ENCODE measurements around the gene PLET1. TPM values are rescaled to one million over a fixed set of nuclear protein-coding genes. Genes with fewer than 3 reads are reported as not detected.

PLET1 gene
- total RNA-seq, 2 experiments from 2014 or later = not detected

DNA sequence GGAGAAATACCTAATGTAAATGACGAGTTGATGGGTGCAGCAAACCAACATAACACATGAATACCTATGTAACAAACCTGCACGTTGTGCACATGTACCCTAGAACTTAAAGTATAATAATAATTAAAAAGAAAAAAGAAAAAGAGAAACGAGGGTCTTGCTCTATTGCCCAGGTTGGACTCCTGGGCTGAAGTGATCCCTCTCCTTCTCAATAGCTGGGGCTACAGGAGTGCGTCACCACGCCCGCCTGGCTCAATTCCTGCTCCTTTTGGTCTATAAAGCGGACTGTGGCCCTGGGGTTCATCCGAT lies 35.0 kb downstream of the PLET1 start:
- peak overlapping the region; percentile 78 for H3K4me3 Mint-ChIP-seq
- intact Hi-C loops (cut with DNase I, micrococcal nuclease) = loop anchor here (1.0 to 10.0 kb wide), 11 partner anchors 14 to 1649 kb away; partner anchors contain the start of genes ZW10 (in 2 of the 2), CFAP68 (in 1 of the 2), CLDN25 (in 1 of the 2) and FDXACB1 (in 1 of the 2)

DNA sequence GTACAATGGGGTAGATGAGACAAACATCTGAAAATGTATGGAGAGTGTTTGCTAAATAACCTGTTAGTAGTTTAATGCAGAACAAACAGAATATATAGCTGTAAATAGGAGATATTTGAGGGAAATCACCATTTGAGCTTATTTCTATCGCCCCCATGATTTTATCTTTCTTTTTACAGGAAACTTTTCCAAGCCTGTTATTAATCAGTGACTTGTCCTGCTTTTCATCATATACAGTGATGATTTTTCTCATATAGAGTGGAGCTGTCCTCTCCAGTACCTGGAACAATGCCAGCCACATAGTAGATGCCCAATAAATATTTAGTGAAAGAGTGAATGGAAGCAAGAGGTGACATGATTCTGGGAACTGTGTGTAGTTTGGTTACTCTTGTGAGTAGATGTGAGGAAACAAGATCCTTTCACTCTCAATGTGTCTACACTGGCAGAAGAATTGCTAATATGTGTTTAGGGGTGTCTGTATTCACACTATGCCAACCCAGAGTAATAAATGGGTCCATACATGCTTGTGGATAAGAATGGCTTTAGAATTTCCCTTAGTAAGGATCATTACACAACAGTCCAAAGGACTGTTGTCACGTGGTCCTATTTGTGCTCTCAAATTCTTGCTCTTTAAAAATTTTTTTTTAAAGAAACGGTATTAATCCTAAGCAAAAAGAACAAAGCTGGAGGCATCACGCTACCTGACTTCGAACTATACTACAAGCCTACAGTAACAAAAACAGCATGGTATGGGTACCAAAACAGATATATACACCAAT lies 36.7 kb downstream of the PLET1 start:
- H3K27me3 Mint-ChIP-seq = no peaks in the 10 kb centered on the region
- peaks cover 14% of the 10 kb centered on the region for H3K36me3 Mint-ChIP-seq (ENCODE audit: low read depth)
- H3K9me3 Mint-ChIP-seq (ENCODE audit: low read depth) = no peaks in the 10 kb centered on the region
- no peak overlapping the region for H3K27ac Mint-ChIP-seq
- DNase-seq (no peak), ATAC-seq (no peak)
- no peak overlapping the region for H3K4me3 Mint-ChIP-seq
- H3K4me1 Mint-ChIP-seq = peaks cover 18% of the 10 kb centered on the region
- CTCF ChIA-PET = interaction anchor here (0.6 to 8.6 kb wide), 4 partner anchors 9 to 332 kb away, joined by 3 to 191 read pairs (median 4); no protein-coding TSS in a partner anchor
- POLR2A ChIA-PET = no interaction called here
- intact Hi-C loops (cut with DNase I, micrococcal nuclease) = loop anchor here in 1 of 2 experiments (10.0 kb wide), 1 partner anchor 1551 kb away; the partner anchor contains the start of genes CLDN25 and ZW10

More for the DNA sequence above, 35.0 kb downstream of the PLET1 start:
- ATAC-seq (no peak), DNase-seq (no peak)
- H3K9me3 Mint-ChIP-seq (ENCODE audit: low read depth) = no peaks in the 10 kb centered on the region
- peak overlapping the region; percentile 94 for H3K27ac Mint-ChIP-seq
- H3K4me1 Mint-ChIP-seq = peaks cover 19% of the 10 kb centered on the region
- ChIA-PET POLR2A (no interaction called here), CTCF (interaction anchor here (1.5 kb wide), 1 partner anchor 53 kb away, joined by 3 read pairs; no protein-coding TSS in a partner anchor)
- no peaks in the 10 kb centered on the region for H3K27me3 Mint-ChIP-seq
- peaks cover 26% of the 10 kb centered on the region for H3K36me3 Mint-ChIP-seq (ENCODE audit: low read depth)

DNA sequence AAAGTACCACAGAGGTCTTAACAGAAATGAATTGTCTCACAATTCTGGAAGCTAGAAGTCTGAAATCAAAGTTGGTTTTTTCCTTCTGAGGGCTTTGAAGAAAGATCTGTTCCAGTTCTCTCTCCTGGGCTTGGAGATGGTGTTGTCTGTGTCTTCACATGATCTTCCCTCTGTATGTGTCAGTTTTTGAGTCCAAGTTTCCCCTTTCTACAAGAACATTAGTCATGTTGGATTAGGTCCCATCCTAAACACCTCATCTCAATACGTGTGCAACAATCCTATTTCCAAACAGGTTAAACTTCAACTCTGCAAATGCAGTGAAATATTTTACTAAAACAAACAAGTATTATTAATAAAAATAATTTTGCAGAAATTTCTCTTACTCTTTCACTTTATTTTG lies 37.5 kb downstream of the PLET1 start:
- Mint-ChIP-seq H3K27ac (no peak overlapping the region), H3K4me3 (no peak overlapping the region), H3K9me3 (ENCODE audit: low read depth) (no peaks in the 10 kb centered on the region), H3K27me3 (no peaks in the 10 kb centered on the region), H3K36me3 (ENCODE audit: low read depth) (peaks cover 5% of the 10 kb centered on the region), H3K4me1 (peaks cover 11% of the 10 kb centered on the region)
- no peak for DNase-seq
- intact Hi-C loops (cut with DNase I, micrococcal nuclease) = loop anchor here in 1 of 2 experiments (10.0 kb wide), 1 partner anchor 1552 kb away; the partner anchor contains the start of genes CLDN25 and ZW10
- ChIA-PET CTCF (interaction anchor here (0.6 to 8.6 kb wide), 8 partner anchors 9 to 333 kb away, joined by 3 to 191 read pairs (median 3); no protein-coding TSS in a partner anchor), POLR2A (no interaction called here)
- ATAC-seq = no peak

DNA sequence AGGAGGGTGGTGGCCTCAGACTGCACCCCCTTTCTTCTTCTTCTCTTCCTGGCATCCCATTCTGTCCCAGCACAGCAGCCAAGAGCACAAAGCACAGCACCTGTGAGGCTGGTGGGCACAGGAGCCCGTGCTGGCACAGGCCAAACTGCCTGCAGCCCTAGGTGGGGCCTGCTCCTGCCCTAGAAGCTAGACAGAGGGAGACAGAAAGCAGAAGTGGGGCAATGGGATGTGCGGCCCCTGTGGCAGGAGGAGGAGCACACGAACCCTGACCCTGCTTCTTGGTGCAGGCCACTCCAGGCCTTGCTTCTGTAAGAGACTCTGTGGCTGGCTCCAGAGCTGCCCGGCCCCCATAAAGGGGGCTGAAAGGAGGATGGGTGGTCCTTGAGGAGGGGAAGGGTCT lies 38.4 kb downstream of the PLET1 start:
- ATAC-seq (no peak), DNase-seq (no peak)
- H3K27me3 Mint-ChIP-seq = no peaks in the 10 kb centered on the region
- no peak overlapping the region for H3K4me3 Mint-ChIP-seq
- ChIA-PET CTCF (interaction anchor here (0.7 to 8.6 kb wide), 3 partner anchors 10 to 334 kb away, joined by 3 to 191 read pairs (median 3); no protein-coding TSS in a partner anchor), POLR2A (no interaction called here)
- H3K4me1 Mint-ChIP-seq = peaks cover 4% of the 10 kb centered on the region
- H3K27ac Mint-ChIP-seq = no peak overlapping the region
- intact Hi-C loops (cut with DNase I, micrococcal nuclease) = loop anchor here in 1 of 2 experiments (10.0 kb wide), 1 partner anchor 1552 kb away; the partner anchor contains the start of genes CLDN25 and ZW10
- H3K36me3 Mint-ChIP-seq (ENCODE audit: low read depth) = peaks cover 3% of the 10 kb centered on the region
- H3K9me3 Mint-ChIP-seq (ENCODE audit: low read depth) = no peaks in the 10 kb centered on the region

DNA sequence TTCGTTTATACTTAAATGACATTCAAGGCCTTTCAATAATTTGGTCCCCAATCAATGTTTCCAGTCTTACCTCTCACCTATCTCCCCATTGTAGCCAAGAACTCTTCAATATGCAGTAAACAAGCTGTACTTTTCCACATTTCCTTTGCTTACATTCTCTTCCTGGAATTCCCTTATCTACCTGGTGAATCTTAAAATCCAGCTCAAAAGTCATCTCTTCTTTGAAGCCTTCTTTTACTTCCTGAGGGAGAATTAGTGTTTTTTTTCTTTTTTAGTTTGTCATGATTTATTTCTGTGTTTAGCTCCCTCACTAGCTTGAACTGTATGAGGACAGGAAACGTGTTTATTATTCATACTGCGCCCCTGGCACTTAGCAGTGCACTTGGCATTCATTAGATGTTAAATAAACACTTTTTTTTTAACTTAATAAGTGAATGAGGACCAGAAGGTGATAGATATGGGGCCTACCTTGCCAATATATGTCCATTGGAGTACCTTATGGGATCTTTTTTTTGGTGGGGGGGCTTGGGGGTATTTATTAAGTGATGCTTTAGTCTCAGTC lies 39.3 kb downstream of the PLET1 start:
- Mint-ChIP-seq H3K4me3 (no peak overlapping the region), H3K9me3 (ENCODE audit: low read depth) (no peaks in the 10 kb centered on the region), H3K27ac (no peak overlapping the region), H3K27me3 (no peaks in the 10 kb centered on the region), H3K4me1 (no peaks in the 10 kb centered on the region), H3K36me3 (ENCODE audit: low read depth) (no peaks in the 10 kb centered on the region)
- CTCF ChIA-PET = interaction anchor here (0.8 to 8.6 kb wide), 9 partner anchors 9 to 1068 kb away, joined by 3 to 191 read pairs (median 4); no protein-coding TSS in a partner anchor
- ATAC-seq (no peak), DNase-seq (no peak)
- POLR2A ChIA-PET = no interaction called here
- intact Hi-C loops (cut with DNase I, micrococcal nuclease) = loop anchor here in 1 of 2 experiments (10.0 kb wide), 1 partner anchor 1553 kb away; the partner anchor contains the start of genes CLDN25 and ZW10

DNA sequence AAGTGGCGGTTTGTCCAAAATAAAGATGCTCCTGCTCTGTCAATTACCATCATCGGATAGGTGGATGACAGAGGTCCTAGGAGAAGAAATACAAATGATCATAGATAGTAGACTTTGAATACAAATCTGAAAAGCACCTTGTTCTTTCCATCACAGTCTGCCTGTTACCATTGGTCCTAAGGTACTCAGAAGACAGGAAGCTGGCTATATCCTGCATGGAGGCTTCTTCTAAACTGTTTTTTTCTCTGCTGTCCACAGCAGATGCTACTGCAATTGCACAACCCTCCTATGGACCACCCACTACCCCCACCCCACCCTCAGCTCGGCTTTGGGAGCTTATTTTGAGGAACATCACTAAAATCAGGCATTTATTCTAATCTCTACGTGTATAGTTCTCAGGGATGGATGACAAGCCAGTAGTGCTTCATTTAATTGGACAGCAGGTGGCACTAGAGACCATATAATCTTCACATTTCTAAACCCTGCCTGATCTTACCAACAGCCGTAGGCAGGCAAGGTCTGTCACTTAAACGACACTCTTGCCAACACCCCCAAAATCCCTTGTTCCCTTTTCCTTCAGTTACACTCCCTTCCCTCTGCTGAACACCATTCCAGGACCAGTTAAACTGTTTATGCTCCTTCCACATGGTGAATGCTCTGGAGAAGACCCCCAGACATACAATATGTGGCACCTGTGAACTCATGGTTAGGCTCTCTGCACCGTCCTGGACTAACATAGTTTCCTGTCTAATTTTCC lies 41.0 kb downstream of the PLET1 start:
- no peaks in the 10 kb centered on the region for H3K36me3 Mint-ChIP-seq (ENCODE audit: low read depth)
- intact Hi-C loops (cut with DNase I, micrococcal nuclease) = loop anchor here (1.0 to 10.0 kb wide), 7 partner anchors 61 to 1555 kb away; partner anchors contain the start of genes CLDN25 (in 1 of the 2) and ZW10 (in 1 of the 2)
- no peaks in the 10 kb centered on the region for H3K4me1 Mint-ChIP-seq
- no peak overlapping the region for H3K27ac Mint-ChIP-seq
- no peak overlapping the region for H3K4me3 Mint-ChIP-seq
- ATAC-seq = peak; percentile 99
- POLR2A ChIA-PET = no interaction called here
- CTCF ChIA-PET = interaction anchor here (0.6 to 8.6 kb wide), 21 partner anchors 8 to 1632 kb away, joined by 3 to 191 read pairs (median 4); partner anchors contain the start of gene C11orf52
- DNase-seq = peak; percentile 45
- no peaks in the 10 kb centered on the region for H3K27me3 Mint-ChIP-seq
- no peaks in the 10 kb centered on the region for H3K9me3 Mint-ChIP-seq (ENCODE audit: low read depth)

DNA sequence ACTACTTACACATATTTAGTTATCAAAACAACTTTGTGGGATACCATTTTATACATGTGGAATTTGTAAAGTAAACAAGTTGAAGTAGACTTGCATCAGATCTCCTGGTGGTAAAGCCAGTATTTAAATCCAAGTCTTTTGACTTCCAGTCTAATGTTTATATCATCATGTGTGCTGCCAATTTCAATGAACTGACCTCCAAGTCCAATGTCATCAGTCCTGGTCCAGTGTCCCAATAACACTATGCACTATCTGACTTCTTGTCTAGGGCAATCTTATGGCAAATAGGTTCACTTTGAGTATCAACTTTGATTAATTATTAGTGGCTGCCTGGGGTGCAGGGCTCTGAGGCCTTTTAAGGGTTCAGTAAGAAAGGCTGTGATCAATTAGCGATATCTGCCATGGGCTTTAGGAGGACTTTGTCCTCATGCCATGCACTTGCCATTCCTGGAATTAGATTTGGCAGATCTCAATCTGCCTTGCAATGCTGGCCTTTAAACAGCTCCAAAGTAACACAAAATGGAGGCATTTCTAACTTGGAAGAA lies 44.0 kb downstream of the PLET1 start:
- CTCF ChIA-PET = interaction anchor here (0.6 to 8.6 kb wide), 4 partner anchors 67 to 952 kb away, joined by 3 to 191 read pairs (median 4); no protein-coding TSS in a partner anchor
- Mint-ChIP-seq H3K36me3 (ENCODE audit: low read depth) (no peaks in the 10 kb centered on the region), H3K4me1 (peaks cover 9% of the 10 kb centered on the region), H3K27me3 (no peaks in the 10 kb centered on the region), H3K27ac (no peak overlapping the region), H3K4me3 (no peak overlapping the region), H3K9me3 (ENCODE audit: low read depth) (no peaks in the 10 kb centered on the region)
- intact Hi-C loops (cut with DNase I, micrococcal nuclease) = loop anchor here (5.0 to 10.0 kb wide), 3 partner anchors 238 to 576 kb away; no protein-coding TSS in a partner anchor
- ATAC-seq (no peak), DNase-seq (no peak)
- POLR2A ChIA-PET = no interaction called here

DNA sequence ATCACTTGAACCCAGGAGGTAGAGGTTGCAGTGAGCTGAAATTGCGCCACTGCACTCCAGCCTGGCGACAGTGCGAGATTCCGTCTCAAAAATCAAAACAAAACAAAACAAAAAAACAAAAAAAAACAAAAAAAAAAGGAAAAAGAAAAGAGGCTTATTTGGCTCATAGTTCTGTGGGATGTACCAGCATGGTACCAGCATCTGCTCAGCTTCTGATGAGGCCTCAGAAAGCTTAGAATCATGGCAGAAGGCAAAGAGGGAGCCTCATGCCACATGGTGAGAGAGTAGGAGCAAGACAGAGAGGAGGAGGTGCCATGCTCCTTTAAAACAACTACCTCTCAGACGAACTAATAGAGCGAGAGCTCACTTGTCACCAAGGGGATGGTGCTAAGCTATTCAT lies 45.0 kb downstream of the PLET1 start:
- H3K27ac Mint-ChIP-seq = no peak overlapping the region
- intact Hi-C loops (cut with DNase I, micrococcal nuclease) = loop anchor here (5.0 to 10.0 kb wide), 3 partner anchors 239 to 577 kb away; no protein-coding TSS in a partner anchor
- POLR2A ChIA-PET = no interaction called here
- H3K4me3 Mint-ChIP-seq = no peak overlapping the region
- CTCF ChIA-PET = interaction anchor here (0.8 to 1.1 kb wide), 3 partner anchors 65 to 71 kb away, joined by 3 to 4 read pairs (median 3); no protein-coding TSS in a partner anchor
- H3K27me3 Mint-ChIP-seq = no peaks in the 10 kb centered on the region
- ATAC-seq = no peak
- H3K36me3 Mint-ChIP-seq (ENCODE audit: low read depth) = no peaks in the 10 kb centered on the region
- no peak for DNase-seq
- no peaks in the 10 kb centered on the region for H3K9me3 Mint-ChIP-seq (ENCODE audit: low read depth)
- peaks cover 17% of the 10 kb centered on the region for H3K4me1 Mint-ChIP-seq

DNA sequence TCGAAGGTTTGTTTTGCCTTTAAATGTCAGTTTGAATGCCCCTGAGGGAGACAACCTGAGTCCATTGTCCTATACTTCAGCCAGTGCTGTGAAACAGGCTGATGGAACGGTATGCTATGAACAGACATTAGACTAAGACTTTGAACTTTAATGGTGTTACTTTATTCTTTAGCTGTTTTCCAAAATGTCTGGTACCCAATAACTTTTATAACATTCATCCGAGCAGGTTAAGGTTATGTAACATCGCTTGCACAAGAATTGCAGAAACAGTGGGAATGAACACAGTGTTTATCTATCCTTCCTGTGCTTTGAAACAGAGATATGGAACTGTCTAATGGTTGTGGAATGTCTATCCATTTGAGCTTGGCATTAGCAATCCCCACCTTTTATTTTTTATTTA lies 46.9 kb downstream of the PLET1 start:
- ChIA-PET CTCF (interaction anchor here (1.2 to 1.3 kb wide), 3 partner anchors 14 to 68 kb away, joined by 3 to 9 read pairs (median 6); no protein-coding TSS in a partner anchor), POLR2A (no interaction called here)
- H3K27me3 Mint-ChIP-seq = peaks cover 4% of the 10 kb centered on the region
- intact Hi-C loops (cut with DNase I, micrococcal nuclease) = loop anchor here (10.0 kb wide), 1 partner anchor 241 kb away; no protein-coding TSS in a partner anchor
- no peaks in the 10 kb centered on the region for H3K36me3 Mint-ChIP-seq (ENCODE audit: low read depth)
- H3K27ac Mint-ChIP-seq = no peak overlapping the region
- no peak for ATAC-seq
- H3K4me3 Mint-ChIP-seq = no peak overlapping the region
- DNase-seq = no peak
- H3K9me3 Mint-ChIP-seq (ENCODE audit: low read depth) = no peaks in the 10 kb centered on the region
- peaks cover 17% of the 10 kb centered on the region for H3K4me1 Mint-ChIP-seq

DNA sequence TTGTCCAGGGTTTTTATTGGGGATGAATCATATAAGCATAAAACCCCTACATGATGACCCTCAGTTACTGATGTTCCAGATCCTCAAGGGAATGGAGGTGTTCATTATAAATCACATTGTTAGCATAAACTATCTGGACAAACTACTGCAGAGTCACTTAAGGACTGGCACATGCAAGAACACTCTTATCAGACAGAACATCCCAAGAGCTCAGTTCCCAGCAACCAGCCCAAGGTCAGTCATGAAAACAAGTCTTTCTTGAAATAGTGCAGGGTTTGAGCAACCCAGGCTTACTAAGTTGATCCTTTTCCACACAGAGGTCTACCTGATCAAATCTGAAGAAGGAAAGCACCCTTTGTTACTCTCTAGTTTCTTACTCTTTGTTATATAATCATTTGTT lies 48.0 kb downstream of the PLET1 start:
- Mint-ChIP-seq H3K27ac (no peak overlapping the region), H3K4me1 (peaks cover 17% of the 10 kb centered on the region), H3K4me3 (no peak overlapping the region), H3K9me3 (ENCODE audit: low read depth) (no peaks in the 10 kb centered on the region), H3K36me3 (ENCODE audit: low read depth) (no peaks in the 10 kb centered on the region), H3K27me3 (peaks cover 4% of the 10 kb centered on the region)
- ChIA-PET POLR2A (no interaction called here), CTCF (interaction anchor here (1.2 kb wide), 1 partner anchor 8 kb away, joined by 6 read pairs; no protein-coding TSS in a partner anchor)
- ATAC-seq (no peak), DNase-seq (no peak)
- intact Hi-C loops (cut with DNase I, micrococcal nuclease) = loop anchor here (10.0 kb wide), 1 partner anchor 242 kb away; no protein-coding TSS in a partner anchor

Data from activated CD4-positive, alpha-beta T cell treated with anti-CD3 and anti-CD28 coated beads for 36 hours (primary cell).